MCF 10A (cell line): ENCODE measurements around the gene BMP10. TPM values are rescaled to one million over a fixed set of nuclear protein-coding genes. Genes with fewer than 3 reads are reported as not detected.
A peak's percentile ranks its signal among the peaks of the same experiment; 100 is the strongest.

Experiments used
- BruUV-seq: library from RNA; stranded (reverse); fragments of 400-500 nt; replicated peaks from 2 replicates; lab custom pipeline; 2021; lab: Mats Ljungman, UMichigan
- CTCF ChIA-PET: fragments of 300-600 bp; sonication (Branson Sonifier 250); formaldehyde crosslinking; extraction: SDS; loops from one replicate; lab custom pipeline; 2021; ENCODE audit warnings: antibody characterized with exemption, inconsistent platforms; lab: Yijun Ruan, JAX
- POLR2A ChIA-PET: fragments of 300-600, 350-650 bp; sonication (Branson Sonifier 250); formaldehyde crosslinking; extraction: SDS; loops from one replicate; lab custom pipeline; 2020; ENCODE audit warnings: antibody characterized with exemption, inconsistent platforms; lab: Yijun Ruan, JAX
- DNase-seq: peaks from one replicate; pipeline ENCODE4 v3.0.0-alpha.2; 2018; ENCODE audit not compliant: unreplicated experiment
- H3K27ac Mint-ChIP-seq: one replicate; pipeline ENCODE4 v1.8.0; 2022; ENCODE audit warnings: mild to moderate bottlenecking, low read depth, mixed read lengths; ENCODE audit not compliant: unreplicated experiment
- H3K27me3 Mint-ChIP-seq: one replicate; pipeline ENCODE4 v1.8.0; 2022; ENCODE audit warnings: mixed read lengths; ENCODE audit not compliant: insufficient read depth, unreplicated experiment
- H3K36me3 Mint-ChIP-seq: one replicate; pipeline ENCODE4 v1.8.0; 2022; ENCODE audit warnings: mild to moderate bottlenecking, moderate library complexity, mixed read lengths; ENCODE audit not compliant: insufficient read depth, unreplicated experiment
- H3K4me1 Mint-ChIP-seq: one replicate; pipeline ENCODE4 v1.8.0; 2022; ENCODE audit warnings: mixed read lengths; ENCODE audit not compliant: insufficient read depth, unreplicated experiment
- H3K4me3 Mint-ChIP-seq: one replicate; pipeline ENCODE4 v1.8.0; 2022; ENCODE audit warnings: mild to moderate bottlenecking, moderate library complexity, mixed read lengths; ENCODE audit not compliant: unreplicated experiment
- H3K9me3 Mint-ChIP-seq: one replicate; pipeline ENCODE4 v1.8.0; 2022; ENCODE audit warnings: mixed read lengths; ENCODE audit not compliant: unreplicated experiment
- intact Hi-C: fragments of 100-400 bp; cut with micrococcal nuclease; formaldehyde crosslinking; loops from 2 replicates; pipeline ENCODE4 v1.14.1; 2022
- total RNA-seq: library from RNA; stranded (reverse); gene quantifications from 2 replicates; pipeline ENCODE4 v1.2.3, GENCODE V29; 2022
- TF ChIP-seq, protein P1 (sequence below): fragments of 200-600 bp; IDR thresholded peaks from one replicate; pipeline ENCODE4 v1.8.0; 2022; ENCODE audit warnings: antibody characterized with exemption, mild to moderate bottlenecking; ENCODE audit not compliant: unreplicated experiment

Gene BMP10
- total RNA-seq, 1 experiment from 2014 or later = not detected

DNA sequence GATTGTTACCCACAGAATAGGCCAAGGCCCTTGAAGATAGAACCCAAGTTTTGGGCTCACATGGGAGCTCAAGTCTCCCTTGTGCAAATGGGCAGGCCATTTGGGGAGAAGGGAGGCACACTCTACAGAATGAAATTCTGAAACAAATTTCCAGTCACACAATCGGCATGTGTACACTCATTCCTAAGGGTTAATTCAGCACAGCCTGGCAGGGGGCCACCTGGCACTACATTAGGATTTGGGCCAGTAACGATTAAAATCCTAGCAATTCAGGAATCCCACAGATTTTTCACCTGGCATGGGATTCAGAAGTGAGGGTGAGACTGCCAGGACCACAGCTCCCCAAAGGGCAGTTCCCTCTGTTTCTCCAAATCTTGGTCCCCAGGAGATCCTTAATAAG is 46.4 kb downstream of the BMP10 start:
- CTCF ChIA-PET = interaction anchor here (0.6 to 1.6 kb wide), 3 partner anchors 9 to 92 kb away, joined by 3 to 4 read pairs (median 3); no protein-coding TSS in a partner anchor
- peak overlapping the region; percentile 82 for H3K27ac Mint-ChIP-seq
- no peaks in the 10 kb centered on the region for H3K27me3 Mint-ChIP-seq
- no peak overlapping the region for H3K4me3 Mint-ChIP-seq
- no peaks in the 10 kb centered on the region for H3K9me3 Mint-ChIP-seq
- POLR2A ChIA-PET = interaction anchor here (0.6 to 1.3 kb wide), 7 partner anchors 7 to 602 kb away, joined by 3 to 4 read pairs (median 3); no protein-coding TSS in a partner anchor
- peak; percentile 87 for DNase-seq
- BruUV-seq = no TSS peak
- intact Hi-C loops = loop anchor here (5.0 kb wide), 1 partner anchor 358 kb away; the partner anchor contains the start of genes APLF and FBXO48
- TF ChIP-seq, protein P1, sequence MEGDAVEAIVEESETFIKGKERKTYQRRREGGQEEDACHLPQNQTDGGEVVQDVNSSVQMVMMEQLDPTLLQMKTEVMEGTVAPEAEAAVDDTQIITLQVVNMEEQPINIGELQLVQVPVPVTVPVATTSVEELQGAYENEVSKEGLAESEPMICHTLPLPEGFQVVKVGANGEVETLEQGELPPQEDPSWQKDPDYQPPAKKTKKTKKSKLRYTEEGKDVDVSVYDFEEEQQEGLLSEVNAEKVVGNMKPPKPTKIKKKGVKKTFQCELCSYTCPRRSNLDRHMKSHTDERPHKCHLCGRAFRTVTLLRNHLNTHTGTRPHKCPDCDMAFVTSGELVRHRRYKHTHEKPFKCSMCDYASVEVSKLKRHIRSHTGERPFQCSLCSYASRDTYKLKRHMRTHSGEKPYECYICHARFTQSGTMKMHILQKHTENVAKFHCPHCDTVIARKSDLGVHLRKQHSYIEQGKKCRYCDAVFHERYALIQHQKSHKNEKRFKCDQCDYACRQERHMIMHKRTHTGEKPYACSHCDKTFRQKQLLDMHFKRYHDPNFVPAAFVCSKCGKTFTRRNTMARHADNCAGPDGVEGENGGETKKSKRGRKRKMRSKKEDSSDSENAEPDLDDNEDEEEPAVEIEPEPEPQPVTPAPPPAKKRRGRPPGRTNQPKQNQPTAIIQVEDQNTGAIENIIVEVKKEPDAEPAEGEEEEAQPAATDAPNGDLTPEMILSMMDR = no peak
- peaks cover 38% of the 10 kb centered on the region for H3K4me1 Mint-ChIP-seq
- peaks cover 6% of the 10 kb centered on the region for H3K36me3 Mint-ChIP-seq

DNA sequence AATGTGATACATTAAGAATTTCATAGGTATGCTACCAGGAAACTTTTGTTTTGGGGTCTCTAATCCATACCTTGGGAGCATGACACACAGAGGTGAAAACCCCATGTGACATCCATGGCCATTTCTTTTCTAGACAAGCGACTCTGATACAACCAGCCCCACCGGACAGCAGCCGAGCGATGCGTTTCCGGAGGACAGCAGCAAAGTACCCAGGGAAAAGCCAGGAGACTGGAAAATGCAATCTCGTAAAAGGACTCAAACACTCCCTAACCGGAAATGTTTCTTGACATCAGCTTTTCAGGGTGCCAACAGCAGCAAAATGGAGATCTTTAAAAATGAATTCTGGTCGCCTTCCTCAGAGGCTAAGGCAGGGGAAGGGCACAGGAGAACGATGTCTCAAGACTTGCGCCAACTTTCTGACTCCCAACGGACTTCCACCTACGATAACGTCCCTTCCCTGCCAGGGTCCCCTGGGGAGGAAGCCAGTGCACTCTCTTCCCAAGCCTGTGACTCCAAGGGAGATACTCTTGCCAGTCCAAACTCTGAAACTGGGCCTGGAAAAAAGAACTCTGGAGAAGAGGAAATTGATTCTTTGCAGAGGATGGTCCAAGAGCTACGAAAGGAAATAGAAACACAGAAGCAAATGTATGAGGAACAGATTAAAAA is 48.9 kb downstream of the BMP10 start:
- ChIA-PET CTCF (interaction anchor here (0.8 to 0.9 kb wide), 2 partner anchors 88 to 359 kb away, joined by 3 read pairs; no protein-coding TSS in a partner anchor), POLR2A (interaction anchor here (0.5 kb wide), 1 partner anchor 71 kb away, joined by 3 read pairs; no protein-coding TSS in a partner anchor)
- no peaks in the 10 kb centered on the region for H3K9me3 Mint-ChIP-seq
- H3K27me3 Mint-ChIP-seq = no peaks in the 10 kb centered on the region
- no peaks in the 10 kb centered on the region for H3K36me3 Mint-ChIP-seq
- no peak overlapping the region for H3K27ac Mint-ChIP-seq
- no TSS peak for BruUV-seq
- intact Hi-C loops = no loop called here
- TF ChIP-seq, protein P1 = no peak
- no peak overlapping the region for H3K4me3 Mint-ChIP-seq
- H3K4me1 Mint-ChIP-seq = peaks cover 24% of the 10 kb centered on the region
- no peak for DNase-seq

DNA sequence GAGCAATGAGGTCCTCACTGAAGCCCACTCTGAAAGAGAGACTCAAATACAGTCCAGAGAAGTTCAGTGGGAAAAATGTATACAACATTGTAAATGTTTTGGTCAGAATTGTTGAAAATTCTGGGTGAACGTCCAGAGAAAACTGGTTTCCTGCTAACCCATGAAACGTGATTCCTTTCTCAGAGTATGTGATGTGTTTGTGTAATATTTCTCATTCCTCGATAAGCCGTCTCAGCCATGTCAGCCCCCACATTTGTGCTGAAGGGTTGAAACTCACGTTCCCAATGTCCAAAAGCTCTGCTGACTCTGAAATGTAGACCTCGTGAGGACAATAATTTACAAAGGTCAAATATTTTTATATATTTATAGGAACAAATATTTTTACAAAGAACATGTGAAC is 51.6 kb downstream of the BMP10 start:
- POLR2A ChIA-PET = no interaction called here
- TF ChIP-seq, protein P1 = no peak
- no TSS peak for BruUV-seq
- H3K4me3 Mint-ChIP-seq = no peak overlapping the region
- H3K4me1 Mint-ChIP-seq = peaks cover 16% of the 10 kb centered on the region
- H3K27ac Mint-ChIP-seq = no peak overlapping the region
- CTCF ChIA-PET = interaction anchor here (1.1 kb wide), 1 partner anchor 20 kb away, joined by 4 read pairs; no protein-coding TSS in a partner anchor
- intact Hi-C loops = no loop called here
- no peaks in the 10 kb centered on the region for H3K27me3 Mint-ChIP-seq
- no peak for DNase-seq
- H3K9me3 Mint-ChIP-seq = no peaks in the 10 kb centered on the region
- no peaks in the 10 kb centered on the region for H3K36me3 Mint-ChIP-seq

DNA sequence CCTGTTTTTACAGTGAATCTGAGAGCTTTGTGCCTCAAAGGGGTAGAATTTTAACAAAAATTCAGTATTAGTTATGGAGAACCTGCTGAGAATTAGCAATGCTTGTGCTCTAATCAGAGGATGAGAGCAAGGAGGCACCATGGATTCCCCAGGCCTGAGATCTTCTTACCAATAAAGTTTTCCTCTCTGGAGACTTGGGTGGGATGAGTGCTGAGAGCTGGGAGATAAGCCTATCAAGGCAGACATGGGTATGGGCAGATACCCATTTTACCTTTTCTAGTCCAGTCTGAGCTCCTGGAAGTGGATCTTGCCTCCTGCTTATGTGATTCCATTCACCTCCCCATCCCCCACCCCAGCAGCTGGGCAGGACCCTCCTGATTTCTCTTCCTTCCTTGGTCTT is 53.9 kb downstream of the BMP10 start:
- H3K9me3 Mint-ChIP-seq = no peaks in the 10 kb centered on the region
- ChIA-PET POLR2A (interaction anchor here (0.5 to 1.2 kb wide), 3 partner anchors 11 to 351 kb away, joined by 3 read pairs; no protein-coding TSS in a partner anchor), CTCF (interaction anchor here (0.9 to 1.2 kb wide), 2 partner anchors 65 to 126 kb away, joined by 5 read pairs; no protein-coding TSS in a partner anchor)
- H3K27me3 Mint-ChIP-seq = no peaks in the 10 kb centered on the region
- no peak for DNase-seq
- no peak overlapping the region for H3K27ac Mint-ChIP-seq
- BruUV-seq = no TSS peak
- H3K36me3 Mint-ChIP-seq = peaks cover 5% of the 10 kb centered on the region
- H3K4me1 Mint-ChIP-seq = peaks cover 14% of the 10 kb centered on the region
- TF ChIP-seq, protein P1 = no peak
- no peak overlapping the region for H3K4me3 Mint-ChIP-seq
- intact Hi-C loops = no loop called here
